ENCODE data around the gene PAFAH2. TPM values are rescaled to one million over a fixed set of nuclear protein-coding genes. Genes with fewer than 3 reads are reported as not detected.

The PAFAH2 gene
- total and polyA plus RNA-seq, 2 of the 13 experiments (the other 11 are each of a cell fraction or from before 2014, with no cell fraction given), result 6.9 to 9.4 TPM

DNA sequence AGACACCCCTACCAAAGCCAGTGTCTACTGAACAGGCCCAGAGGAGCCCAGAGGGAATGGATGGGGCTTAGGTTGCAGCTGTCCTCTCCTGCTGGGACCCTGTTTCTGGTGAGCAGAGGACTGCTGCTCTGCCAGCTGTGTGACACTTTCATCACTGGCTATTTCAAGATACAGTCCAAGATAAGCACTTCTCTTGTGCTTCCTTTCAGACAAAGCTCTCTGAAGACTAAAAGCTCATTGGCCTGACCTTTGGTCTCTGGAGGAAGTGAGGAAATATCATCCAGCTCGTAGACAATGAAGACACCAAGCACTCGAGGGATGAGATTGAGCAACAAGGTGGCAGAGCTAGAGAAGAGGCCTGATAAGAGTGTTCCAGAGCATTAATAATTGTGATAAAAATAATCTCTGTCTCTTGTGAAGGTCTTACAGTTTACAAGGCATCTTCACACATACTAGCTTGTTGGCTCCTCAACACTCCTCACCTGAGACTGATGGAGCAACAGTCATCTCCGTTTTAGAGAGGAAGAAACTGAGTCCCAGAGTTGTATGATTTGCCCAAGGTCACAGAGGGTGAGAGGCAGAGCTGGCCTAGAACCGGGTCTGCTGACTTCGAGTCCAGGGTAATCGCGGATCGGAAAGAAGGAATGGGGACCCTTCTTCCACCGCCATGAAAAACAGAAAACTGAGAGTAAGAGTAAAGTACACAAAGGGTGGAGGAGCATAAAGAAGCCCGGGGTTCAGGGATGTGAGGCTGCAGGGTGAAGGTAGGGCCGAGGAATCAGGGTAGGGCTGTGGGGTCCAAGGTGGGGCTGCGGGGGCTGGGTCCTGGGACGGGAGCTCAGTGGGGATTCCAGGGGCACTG lies 666 bp downstream of the PAFAH2 start:
- peak; percentile 81 for DNase-seq (ENCODE audit: low spot score)
- intact Hi-C loops (cut with micrococcal nuclease; ENCODE audit: unreplicated experiment) (loop anchor here (5.0 kb wide), 1 partner anchor 175 kb away; no protein-coding TSS in a partner anchor), in situ Hi-C loops (cut with HindIII; ENCODE audit: extremely low pct_ligation_motif_present, low pct_unique_long_range_greater_than_20kb) (loop anchor here (5.0 to 10.0 kb wide), 2 partner anchors 100 to 172 kb away; no protein-coding TSS in a partner anchor)
- H3K4me1 ChIP-seq (ENCODE audit: insufficient read depth, low read length), result peaks cover 36% of the 10 kb centered on the region
- no peaks in the 10 kb centered on the region for H3K79me2 ChIP-seq (ENCODE audit: insufficient read depth, low read length)
- WGBS (ENCODE audit: low lambda C conversion rate), result under 1% methylated on average over 13 of the region's 13 CpGs
- peak overlapping the region; percentile 78 for H3K27ac ChIP-seq (ENCODE audit: extremely low read length, insufficient read depth, low read length)
- peak overlapping the region; percentile 79 for H3K9ac ChIP-seq (ENCODE audit: insufficient read depth, low read depth, low read length)
- H2AFZ ChIP-seq (ENCODE audit: low read length), result peak overlapping the region; percentile 8
- no peaks in the 10 kb centered on the region for H3K9me3 ChIP-seq (ENCODE audit: low read length)
- FAIRE-seq, result peak; percentile 96
- TSS peak; percentile 71 for BruUV-seq (replicated peaks)
- POLR2A ChIA-PET, result interaction anchor here (0.5 to 2.4 kb wide), 20 partner anchors 9 to 237 kb away, joined by 3 to 25 read pairs (median 4); partner anchors contain the start of genes CEP85, EXTL1, MTFR1L and PAQR7
- CTCF ChIA-PET (ENCODE audit: low intra/inter-chr PET ratio, low total read pairs), result interaction anchor here (1.5 to 2.3 kb wide), 3 partner anchors 91 to 160 kb away, joined by 5 to 40 read pairs (median 10); partner anchors contain the start of gene STMN1
- H3K36me3 ChIP-seq (replicated peaks in 1 of 2; ENCODE audit: control insufficient read depth in 1 of 2, insufficient read depth in 2 of 2, low read length in 2 of 2), result peaks cover 0 to 1% of the 10 kb centered on the region in 2 experiments; a peak in 2 of 5 replicates
- no peaks in the 10 kb centered on the region for H4K20me1 ChIP-seq (ENCODE audit: insufficient read depth, low read length)
- peak overlapping the region; percentile 93 for H3K4me2 ChIP-seq (ENCODE audit: low read depth, low read length)
- ATAC-seq, result peak; percentile 72
- peak overlapping the region; percentile 81 to 85 (median 82) for H3K4me3 ChIP-seq (replicated peaks in 1 of 3; ENCODE audit: insufficient read depth in 1 of 3, low read depth in 2 of 3, low read length in 3 of 3)
- H3K27me3 ChIP-seq (ENCODE audit: control insufficient read depth in 1 of 2, insufficient read depth in 2 of 2, low read length in 2 of 2), result no peaks in the 10 kb centered on the region; a peak in 1 of 5 replicates
- TF ChIP-seq CCDC6 (CRISPR knock-in tag; IDR thresholded peaks at IDR 0.05) (no peak; the same call in 1 of the 2 replicates), ZNF234 (CRISPR knock-in tag; conservative IDR thresholded peaks at IDR 0.05) (no peak), ATF7-NPFF (CRISPR knock-in tag; IDR thresholded peaks at IDR 0.05; ENCODE audit: low read depth) (no peak), KAT8 (CRISPR knock-in tag; IDR thresholded peaks at IDR 0.05) (peak; percentile 71), NFATC3 (CRISPR knock-in tag; IDR thresholded peaks at IDR 0.05) (no peak)
- TF ChIP-seq, protein P1, sequence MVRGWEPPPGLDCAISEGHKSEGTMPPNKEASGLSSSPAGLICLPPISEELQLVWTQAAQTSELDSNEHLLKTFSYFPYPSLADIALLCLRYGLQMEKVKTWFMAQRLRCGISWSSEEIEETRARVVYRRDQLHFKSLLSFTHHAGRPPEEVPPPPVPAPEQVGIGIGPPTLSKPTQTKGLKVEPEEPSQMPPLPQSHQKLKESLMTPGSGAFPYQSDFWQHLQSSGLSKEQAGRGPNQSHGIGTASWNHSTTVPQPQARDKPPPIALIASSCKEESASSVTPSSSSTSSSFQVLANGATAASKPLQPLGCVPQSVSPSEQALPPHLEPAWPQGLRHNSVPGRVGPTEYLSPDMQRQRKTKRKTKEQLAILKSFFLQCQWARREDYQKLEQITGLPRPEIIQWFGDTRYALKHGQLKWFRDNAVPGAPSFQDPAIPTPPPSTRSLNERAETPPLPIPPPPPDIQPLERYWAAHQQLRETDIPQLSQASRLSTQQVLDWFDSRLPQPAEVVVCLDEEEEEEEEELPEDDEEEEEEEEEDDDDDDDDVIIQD (CRISPR knock-in tag; IDR thresholded peaks at IDR 0.05; ENCODE audit: low read depth), result no peak; the same call in 1 of the 2 replicates
- TF ChIP-seq, protein P2, sequence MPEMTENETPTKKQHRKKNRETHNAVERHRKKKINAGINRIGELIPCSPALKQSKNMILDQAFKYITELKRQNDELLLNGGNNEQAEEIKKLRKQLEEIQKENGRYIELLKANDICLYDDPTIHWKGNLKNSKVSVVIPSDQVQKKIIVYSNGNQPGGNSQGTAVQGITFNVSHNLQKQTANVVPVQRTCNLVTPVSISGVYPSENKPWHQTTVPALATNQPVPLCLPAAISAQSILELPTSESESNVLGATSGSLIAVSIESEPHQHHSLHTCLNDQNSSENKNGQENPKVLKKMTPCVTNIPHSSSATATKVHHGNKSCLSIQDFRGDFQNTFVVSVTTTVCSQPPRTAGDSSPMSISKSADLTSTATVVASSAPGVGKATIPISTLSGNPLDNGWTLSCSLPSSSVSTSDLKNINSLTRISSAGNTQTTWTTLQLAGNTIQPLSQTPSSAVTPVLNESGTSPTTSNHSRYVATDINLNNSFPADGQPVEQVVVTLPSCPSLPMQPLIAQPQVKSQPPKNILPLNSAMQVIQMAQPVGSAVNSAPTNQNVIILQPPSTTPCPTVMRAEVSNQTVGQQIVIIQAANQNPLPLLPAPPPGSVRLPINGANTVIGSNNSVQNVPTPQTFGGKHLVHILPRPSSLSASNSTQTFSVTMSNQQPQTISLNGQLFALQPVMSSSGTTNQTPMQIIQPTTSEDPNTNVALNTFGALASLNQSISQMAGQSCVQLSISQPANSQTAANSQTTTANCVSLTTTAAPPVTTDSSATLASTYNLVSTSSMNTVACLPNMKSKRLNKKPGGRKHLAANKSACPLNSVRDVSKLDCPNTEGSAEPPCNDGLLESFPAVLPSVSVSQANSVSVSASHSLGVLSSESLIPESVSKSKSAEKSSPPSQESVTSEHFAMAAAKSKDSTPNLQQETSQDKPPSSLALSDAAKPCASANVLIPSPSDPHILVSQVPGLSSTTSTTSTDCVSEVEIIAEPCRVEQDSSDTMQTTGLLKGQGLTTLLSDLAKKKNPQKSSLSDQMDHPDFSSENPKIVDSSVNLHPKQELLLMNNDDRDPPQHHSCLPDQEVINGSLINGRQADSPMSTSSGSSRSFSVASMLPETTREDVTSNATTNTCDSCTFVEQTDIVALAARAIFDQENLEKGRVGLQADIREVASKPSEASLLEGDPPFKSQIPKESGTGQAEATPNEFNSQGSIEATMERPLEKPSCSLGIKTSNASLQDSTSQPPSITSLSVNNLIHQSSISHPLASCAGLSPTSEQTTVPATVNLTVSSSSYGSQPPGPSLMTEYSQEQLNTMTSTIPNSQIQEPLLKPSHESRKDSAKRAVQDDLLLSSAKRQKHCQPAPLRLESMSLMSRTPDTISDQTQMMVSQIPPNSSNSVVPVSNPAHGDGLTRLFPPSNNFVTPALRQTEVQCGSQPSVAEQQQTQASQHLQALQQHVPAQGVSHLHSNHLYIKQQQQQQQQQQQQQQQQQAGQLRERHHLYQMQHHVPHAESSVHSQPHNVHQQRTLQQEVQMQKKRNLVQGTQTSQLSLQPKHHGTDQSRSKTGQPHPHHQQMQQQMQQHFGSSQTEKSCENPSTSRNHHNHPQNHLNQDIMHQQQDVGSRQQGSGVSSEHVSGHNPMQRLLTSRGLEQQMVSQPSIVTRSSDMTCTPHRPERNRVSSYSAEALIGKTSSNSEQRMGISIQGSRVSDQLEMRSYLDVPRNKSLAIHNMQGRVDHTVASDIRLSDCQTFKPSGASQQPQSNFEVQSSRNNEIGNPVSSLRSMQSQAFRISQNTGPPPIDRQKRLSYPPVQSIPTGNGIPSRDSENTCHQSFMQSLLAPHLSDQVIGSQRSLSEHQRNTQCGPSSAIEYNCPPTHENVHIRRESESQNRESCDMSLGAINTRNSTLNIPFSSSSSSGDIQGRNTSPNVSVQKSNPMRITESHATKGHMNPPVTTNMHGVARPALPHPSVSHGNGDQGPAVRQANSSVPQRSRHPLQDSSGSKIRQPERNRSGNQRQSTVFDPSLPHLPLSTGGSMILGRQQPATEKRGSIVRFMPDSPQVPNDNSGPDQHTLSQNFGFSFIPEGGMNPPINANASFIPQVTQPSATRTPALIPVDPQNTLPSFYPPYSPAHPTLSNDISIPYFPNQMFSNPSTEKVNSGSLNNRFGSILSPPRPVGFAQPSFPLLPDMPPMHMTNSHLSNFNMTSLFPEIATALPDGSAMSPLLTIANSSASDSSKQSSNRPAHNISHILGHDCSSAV (CRISPR knock-in tag; IDR thresholded peaks at IDR 0.05; ENCODE audit: borderline replicate concordance), result 0 out of 2 replicates have a peak, but pooled peaks have one; percentile 17
